Forelimb muscle (tissue), 1 donor: ENCODE measurements around the gene OGFOD2. TPM values are rescaled to one million over a fixed set of nuclear protein-coding genes. Genes with fewer than 3 reads are reported as not detected.

Experiments used
- DNase-seq: peaks from one replicate; pipeline ENCODE4 v3.0.0-alpha.2; 2013; ENCODE audit warnings: low read depth
- polyA plus RNA-seq: library from polyadenylated mRNA; unstranded; fragments of 120-200 nt; gene quantifications from one replicate; pipeline ENCODE4 v1.2.1, GENCODE V29; 2013; ENCODE audit not compliant: insufficient read length

The OGFOD2 gene
- polyA plus RNA-seq, 1 donor = 9.2 TPM

DNA sequence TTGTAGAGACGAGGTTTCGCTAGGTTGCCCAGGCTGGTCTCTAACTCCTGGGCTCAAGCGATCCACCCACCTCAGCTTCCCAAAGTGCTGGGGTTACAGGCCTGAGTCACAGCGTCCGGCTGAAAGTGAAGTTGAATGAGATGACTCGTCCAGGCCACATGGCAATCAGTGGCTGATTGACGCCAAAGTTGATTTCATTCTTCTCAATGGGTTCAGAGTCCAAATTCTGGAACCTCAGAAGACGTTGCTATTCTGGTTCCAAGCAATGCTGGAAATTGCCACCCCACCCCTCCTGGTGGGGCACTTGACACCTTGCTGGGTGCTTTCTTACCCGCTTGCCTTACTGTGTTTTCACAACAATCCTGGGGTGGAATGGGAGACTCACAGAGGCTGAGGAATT is 23.6 kb upstream of the OGFOD2 start:
- DNase-seq = no peak

DNA sequence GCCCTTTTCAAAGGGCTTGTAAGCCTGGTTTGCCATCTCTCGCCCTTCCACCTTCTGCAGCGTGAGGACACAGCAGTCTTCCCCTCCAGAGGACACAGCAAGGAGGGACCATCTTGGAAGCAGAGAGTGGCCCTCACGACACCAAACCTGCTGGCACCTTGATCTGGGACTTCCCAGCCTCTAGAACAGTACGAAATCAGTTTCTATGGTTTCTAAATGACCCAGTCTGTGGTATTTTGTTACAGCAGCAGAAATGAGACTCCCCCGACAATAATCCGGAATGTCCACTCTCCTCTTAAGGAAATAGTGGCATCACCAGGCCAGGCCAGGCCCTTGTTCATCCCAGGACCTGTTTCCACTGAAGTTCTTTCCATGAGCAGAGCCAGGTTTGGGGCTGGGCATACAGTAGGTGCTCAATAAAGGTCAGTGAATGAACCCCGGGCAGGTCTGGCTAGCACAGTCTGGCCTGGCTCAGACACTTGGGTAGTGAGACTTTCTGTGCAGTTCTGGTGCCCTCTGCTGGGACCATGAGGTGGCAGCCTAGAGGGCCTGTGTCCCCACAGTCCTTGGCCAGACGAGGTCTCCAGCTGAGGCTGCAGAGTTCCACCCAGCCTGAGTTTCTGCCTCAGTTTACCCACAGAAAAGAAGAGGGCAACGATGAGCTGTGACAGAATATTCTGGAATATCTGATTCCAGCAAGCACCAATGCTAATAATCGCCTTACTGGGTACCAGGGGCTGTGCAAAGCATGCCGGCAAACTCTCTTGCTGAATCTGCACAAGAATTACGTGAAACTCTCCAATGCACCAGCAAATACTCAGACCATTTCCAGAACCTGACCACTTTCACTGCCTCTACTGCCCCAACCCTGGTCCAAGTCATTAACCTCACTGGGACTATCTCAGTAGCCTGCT is 22.8 kb upstream of the OGFOD2 start:
- no peak for DNase-seq

GRCh38 chr12:122955156-122955555 is 19.9 kb upstream of the OGFOD2 start:
- DNase-seq = no peak

DNA sequence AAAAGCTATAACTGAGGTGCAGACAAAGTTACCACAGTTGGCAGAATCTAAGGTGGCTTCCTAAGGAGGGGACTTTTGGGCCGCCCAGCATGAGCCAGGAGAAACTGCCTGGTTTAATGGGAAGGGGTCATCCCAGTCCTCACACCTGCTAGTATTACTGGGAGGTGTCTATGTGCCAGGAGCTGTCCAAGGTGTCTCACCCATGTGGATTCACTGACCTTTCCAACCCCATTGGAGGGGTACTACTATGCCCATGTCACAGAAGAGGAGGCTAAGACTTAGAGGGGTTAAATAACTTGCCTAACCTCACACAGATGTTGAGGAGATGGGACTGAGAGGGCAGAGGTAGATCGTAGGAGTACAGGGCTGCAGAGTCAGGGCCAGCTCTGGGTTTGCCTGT is 19.0 kb upstream of the OGFOD2 start:
- no peak for DNase-seq

GRCh38 chr12:122958198-122958888 is 16.7 kb upstream of the OGFOD2 start:
- no peak for DNase-seq

GRCh38 chr12:122959566-122960192 is 15.4 kb upstream of the OGFOD2 start:
- DNase-seq = no peak

DNA sequence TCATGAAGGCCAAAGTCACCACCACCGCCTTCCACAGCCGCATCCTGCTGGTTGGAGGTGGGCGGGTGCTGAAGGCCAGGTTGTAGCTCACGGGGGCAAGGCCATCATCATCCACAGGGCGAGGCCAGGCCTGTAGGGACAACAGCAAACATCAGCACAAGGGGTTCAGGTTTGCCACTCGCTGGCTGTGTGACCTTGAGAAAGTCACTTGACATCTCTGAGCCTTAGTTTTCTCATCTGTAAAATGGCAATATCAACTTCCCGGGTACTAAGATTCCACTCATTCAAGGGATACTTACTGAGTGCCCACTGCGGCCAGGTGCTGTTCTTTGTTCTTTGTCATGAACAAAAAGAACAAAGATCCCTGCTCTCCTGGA is 14.9 kb upstream of the OGFOD2 start:
- no peak for DNase-seq

GRCh38 chr12:122961531-122962329 is 13.3 kb upstream of the OGFOD2 start:
- no peak for DNase-seq

GRCh38 chr12:122963941-122964265 is 11.1 kb upstream of the OGFOD2 start:
- no peak for DNase-seq

DNA sequence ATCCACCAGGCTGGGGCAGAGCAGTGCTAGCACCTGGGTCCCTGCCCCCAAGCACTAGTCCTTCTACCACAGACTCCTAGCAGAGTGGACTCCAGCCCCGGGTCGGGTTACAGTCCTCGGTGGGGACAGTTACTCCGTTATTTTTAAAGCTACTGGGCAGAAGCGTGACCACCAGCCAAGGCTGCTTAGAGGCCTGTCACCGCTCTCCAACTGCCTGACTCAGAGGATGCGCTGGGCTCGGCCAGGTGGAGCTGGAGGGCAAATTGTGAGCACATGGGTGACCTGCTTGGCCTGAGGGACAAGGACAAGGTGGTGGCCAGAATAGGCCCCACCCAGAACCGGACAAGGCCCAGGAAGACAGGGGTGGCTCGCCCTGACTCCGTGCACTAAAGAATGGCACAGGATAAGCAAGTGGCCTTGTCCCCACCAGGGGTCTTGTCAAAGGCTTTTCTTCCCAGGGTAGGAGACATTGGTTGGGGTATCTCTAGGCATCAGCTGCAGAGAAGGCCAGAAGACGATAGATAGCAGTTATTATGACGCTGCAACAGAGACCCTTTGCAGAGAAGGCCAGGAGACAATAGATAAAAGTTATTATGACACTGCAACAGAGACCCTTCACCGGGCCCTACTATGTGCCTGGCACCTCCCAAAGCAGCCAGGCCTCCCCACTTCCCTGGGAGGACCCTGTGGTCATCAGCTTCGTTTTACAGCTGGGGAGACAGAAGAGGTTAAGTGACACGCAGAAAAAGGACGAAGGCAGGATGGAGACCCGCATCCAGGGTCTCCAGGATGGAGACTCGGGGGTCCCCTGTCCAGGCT is 10.4 kb upstream of the OGFOD2 start:
- DNase-seq = no peak

- no peak for DNase-seq
These were observed 9.7 kb upstream of the OGFOD2 start for GRCh38 chr12:122965321-122965751.

DNA sequence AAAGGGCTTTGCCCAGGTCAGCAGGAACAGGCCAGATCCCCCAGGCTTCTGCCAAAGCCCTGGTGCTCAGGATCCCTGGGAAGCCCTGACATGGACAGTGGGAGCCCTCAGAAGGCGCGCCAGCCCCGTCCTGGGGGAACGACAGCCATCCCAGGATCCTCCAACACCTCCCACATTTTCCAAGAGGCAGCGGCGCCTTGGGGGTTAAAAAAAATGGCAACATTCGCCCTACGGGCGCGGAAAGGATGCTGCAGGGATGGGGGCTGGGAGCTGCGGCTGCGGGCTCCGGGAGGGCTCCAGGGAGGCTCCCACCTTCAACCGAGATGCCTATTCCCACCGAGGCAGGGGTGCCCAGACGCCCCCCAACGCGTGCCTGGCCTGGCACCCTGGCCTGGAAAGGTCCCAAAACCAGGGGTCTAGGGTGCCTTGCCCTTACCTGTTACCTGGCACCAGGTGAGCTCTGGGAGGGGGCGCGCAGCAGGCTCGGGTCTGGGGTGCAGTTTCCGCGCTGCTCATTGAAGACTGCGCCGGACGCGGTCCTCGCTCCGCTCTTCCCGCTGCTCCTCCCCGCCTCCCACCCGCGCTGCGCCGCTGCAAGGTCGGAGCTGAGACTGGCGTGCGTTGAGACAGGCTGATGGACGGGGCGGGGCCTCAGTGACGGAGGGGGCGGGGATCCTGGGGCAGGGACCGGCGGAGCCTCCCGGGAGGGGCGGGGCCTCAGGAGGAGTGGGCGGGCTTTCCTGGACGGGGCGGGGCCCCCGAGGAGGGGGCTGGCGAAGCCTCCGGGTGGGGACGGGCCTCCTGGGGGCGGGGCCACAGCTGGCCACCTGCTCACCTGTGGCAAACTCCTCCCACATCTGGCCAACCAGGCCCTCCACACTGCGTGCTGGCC is 8.9 kb upstream of the OGFOD2 start, which contains the start of gene ABCB9:
TSS of gene ABCB9 (minus strand) at position 613 of the 892 bp plus-strand sequence. CDS start 6,228 bp downstream, outside the sequence.
- DNase-seq = peak; percentile 35

- no peak for DNase-seq
These were observed 8.1 kb upstream of the OGFOD2 start for GRCh38 chr12:122966743-122967550.

DNA sequence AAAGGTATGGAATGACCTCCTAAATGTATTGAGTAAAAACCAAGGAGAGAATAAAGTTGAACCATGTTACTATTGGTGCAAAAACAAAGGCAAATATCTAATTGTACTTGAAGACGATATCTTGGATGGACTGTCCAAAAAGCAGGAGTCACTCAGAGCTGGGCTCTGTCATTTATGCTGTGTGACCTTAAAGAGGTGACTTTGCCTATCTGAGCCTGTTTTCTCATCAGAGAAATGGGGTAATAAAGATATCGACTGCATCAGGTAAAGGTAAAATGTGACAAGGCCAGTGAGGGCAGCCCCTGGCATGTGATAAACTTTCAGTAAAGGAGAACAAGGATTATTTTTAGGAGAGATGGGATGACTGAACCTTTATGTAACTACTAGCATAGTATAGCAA is 6.9 kb upstream of the OGFOD2 start:
- no peak for DNase-seq

DNA sequence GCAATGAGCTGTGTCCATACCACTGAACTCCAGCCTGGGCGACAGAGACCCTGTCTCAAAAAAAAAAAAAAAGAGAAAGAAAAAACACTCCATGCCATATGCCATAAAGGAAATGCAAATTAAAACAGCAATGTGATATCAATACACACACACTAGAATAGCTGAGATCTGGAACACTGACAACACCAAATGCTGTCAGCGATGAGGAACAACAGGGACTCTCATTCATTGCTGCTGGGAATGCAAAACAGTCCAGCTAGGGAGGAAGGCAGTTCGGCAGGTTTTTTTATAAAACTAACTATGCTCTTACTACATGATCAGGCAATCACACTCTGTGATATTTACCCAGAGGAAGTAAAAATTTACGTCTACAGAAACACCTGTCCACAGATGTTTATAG is 5.4 kb upstream of the OGFOD2 start:
- DNase-seq = no peak

DNA sequence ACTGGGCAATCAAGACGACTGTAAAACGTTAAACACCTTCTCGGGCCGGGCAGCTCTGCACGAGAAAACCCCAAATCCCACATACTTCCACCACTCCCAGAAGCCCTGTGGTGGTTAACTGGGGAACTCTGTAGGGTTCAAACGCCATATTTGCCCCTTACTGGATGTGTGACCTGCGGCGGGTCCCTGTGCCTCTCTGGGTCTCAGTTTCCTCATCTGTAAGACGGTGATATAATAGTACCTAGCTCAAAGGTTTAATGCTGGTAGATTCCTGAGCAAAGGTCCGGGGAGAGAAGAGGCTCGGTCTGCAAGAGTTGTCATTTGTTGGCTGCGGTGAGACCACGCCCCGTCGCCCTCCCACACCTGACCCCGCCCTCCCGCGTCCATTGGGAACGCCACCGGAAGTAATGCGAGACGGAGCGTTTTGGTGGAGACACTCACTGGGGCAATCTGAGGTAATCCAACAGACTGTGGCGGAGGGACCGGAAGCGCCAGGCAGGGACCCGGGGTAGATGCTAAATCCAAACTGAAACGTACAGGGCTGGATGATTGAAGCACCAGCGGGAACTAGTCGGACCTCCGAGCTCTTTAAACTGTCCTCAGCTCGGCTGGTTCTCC is 661 bp upstream of the OGFOD2 start:
- peak; percentile 92 for DNase-seq

DNA sequence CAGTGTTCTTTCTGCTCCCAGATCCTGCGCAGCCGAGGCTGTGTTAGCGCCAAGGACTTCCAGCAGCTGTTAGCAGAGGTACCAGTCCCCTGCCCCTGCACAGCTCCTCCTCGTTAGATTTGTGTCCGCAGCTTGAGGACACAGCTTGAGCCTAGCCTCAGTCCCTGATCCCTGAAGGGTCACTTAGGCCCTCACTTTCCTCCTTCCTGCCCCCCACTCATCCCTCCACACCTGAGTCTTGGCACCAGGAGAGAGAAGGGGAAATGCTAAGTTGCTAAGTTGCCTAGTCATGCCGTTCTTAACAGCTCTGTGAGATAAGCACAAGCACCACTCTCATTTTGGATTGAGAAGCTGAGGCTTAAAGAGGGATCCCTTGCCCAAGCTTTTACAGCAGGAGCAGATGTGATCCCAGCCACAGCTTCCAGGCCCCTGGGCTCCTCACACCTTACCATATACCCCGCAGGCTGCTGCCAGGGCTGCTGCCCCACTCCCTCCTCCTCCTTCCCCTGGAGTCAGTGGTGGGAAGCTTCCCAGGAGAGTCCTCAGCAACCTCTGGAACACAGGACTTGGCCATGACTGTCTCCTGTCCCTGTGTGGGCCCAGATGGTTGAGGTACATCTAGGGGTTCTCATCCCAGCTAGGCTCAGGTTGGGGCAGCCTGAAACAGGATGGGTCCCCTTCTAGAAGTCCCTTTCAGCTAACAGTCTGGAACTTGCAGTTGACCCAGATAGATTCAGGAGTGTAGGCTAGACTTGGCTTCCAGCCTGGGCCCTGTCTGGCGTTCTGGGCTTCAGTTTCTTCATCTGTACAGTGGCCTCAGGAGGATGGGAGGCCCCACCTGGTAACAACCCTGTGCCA is 975 bp downstream of the OGFOD2 start:
- no peak for DNase-seq

- no peak for DNase-seq
These were observed 1.6 kb downstream of the OGFOD2 start for GRCh38 chr12:122976648-122976975.
